RWPE2 (cell line): ENCODE data around the gene C3orf22.

Source experiments
- ATAC-seq: fragments of 200-7000 bp; cut with Tn5 transposase; 3 replicates; pipeline ENCODE4 v1.9.1; 2021; ENCODE audit warnings: low read depth
- DNase-seq: peaks from one replicate; pipeline ENCODE4 v3.0.0-alpha.2; 2020; ENCODE audit warnings: low spot score
- H3K27ac ChIP-seq: fragments of 450-650 bp; 2 replicates; pipeline ENCODE4 v1.5.1; 2017; ENCODE audit warnings: mild to moderate bottlenecking; ENCODE audit not compliant: poor library complexity, severe bottlenecking
- H3K27me3 ChIP-seq: fragments of 250-450 bp; sonication (Bioruptor Pico); 2 replicates; pipeline ENCODE4 v1.5.1; 2021; ENCODE audit warnings: mild to moderate bottlenecking, moderate library complexity; ENCODE audit not compliant: insufficient read depth, poor library complexity, severe bottlenecking
- H3K36me3 ChIP-seq: fragments of 250-450 bp; sonication (Bioruptor Pico); 2 replicates; pipeline ENCODE4 v1.5.1; 2020; ENCODE audit warnings: low read depth, mild to moderate bottlenecking, moderate library complexity
- H3K4me1 ChIP-seq: fragments of 250-450 bp; sonication (Bioruptor Pico); 2 replicates; pipeline ENCODE4 v1.5.1; 2021; ENCODE audit warnings: mild to moderate bottlenecking, moderate library complexity; ENCODE audit not compliant: insufficient read depth, poor library complexity, severe bottlenecking
- H3K4me3 ChIP-seq: fragments of 250-450 bp; sonication (Bioruptor Pico); 2 replicates; pipeline ENCODE4 v1.5.1; 2021; ENCODE audit warnings: mild to moderate bottlenecking, moderate library complexity; ENCODE audit not compliant: severe bottlenecking
- H3K9me3 ChIP-seq: fragments of 250-450 bp; sonication (Bioruptor Pico); 2 replicates; pipeline ENCODE4 v1.5.1; 2021; ENCODE audit warnings: mild to moderate bottlenecking, moderate library complexity; ENCODE audit not compliant: severe bottlenecking
- CTCF ChIP-seq: fragments of 450-650 bp; IDR thresholded peaks from one replicate; pipeline ENCODE4 v1.5.1; 2017; ENCODE audit warnings: mild to moderate bottlenecking, moderate library complexity; ENCODE audit not compliant: poor library complexity, severe bottlenecking

C3orf22 gene

DNA sequence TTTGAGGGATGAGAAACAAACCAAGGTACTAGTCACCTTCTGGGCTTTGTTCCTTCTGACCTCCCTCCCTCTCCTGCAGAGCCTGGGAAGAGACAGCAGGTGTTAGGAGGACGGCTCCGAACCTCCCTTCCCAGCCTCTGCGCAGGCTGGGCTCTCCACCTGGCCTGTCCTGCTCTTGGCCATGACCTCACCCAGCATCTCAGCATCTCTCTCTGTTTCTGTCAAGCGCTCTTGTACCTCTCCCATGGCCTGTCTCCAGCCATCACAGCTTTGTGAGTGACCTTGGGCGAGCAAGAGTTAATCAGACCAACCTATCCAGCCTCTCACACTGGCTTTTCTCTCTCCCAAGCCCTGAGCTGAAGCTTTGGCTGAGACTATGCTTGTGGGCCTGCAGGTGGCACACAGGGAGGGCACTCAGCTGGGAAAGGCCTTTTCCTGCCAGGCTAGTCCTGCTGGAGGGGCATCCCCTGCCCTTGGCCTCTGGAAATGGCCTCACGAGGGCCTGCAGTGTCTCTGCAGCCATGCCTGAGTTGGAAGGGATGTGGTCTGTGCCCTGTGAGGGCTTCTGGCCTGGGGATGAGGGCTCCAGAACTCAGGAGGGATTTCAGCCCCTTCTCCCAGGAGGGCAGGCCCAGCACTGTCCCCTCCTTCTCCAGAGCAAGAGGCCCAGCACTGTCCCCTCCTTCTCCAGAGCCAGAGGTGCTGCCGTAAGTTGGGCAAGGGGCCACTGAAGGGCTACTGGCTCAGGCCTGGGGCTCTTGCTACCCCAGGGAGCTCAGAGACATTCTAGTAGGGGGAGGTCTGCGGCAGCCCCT, 32.7 kb downstream of the C3orf22 start:
- Histone ChIP-seq H3K4me1 (no peaks in the 10 kb centered on the region), H3K4me3 (no peak overlapping the region), H3K27me3 (peaks cover 17% of the 10 kb centered on the region), H3K27ac (no peak overlapping the region), H3K9me3 (no peaks in the 10 kb centered on the region), H3K36me3 (no peaks in the 10 kb centered on the region)
- no peak for TF ChIP-seq CTCF
- ATAC-seq (0 out of 3 replicates have a peak, but pooled peaks have one; percentile 5), DNase-seq (no peak)

GRCh38 chr3:126525091-126525852, 33.5 kb downstream of the C3orf22 start:
- no peaks in the 10 kb centered on the region for H3K4me1 ChIP-seq
- DNase-seq (no peak), ATAC-seq (no peak)
- no peaks in the 10 kb centered on the region for H3K36me3 ChIP-seq
- H3K4me3 ChIP-seq: no peak overlapping the region
- TF ChIP-seq CTCF: no peak
- peaks cover 17% of the 10 kb centered on the region for H3K27me3 ChIP-seq
- no peak overlapping the region for H3K27ac ChIP-seq
- no peaks in the 10 kb centered on the region for H3K9me3 ChIP-seq

- Histone ChIP-seq H3K27me3 (peaks cover 17% of the 10 kb centered on the region), H3K9me3 (no peaks in the 10 kb centered on the region), H3K4me3 (peak overlapping the region; percentile 32), H3K4me1 (no peaks in the 10 kb centered on the region), H3K27ac (no peak overlapping the region), H3K36me3 (no peaks in the 10 kb centered on the region)
- DNase-seq (no peak), ATAC-seq (peak; percentile 7; the same call in 1 of the 3 replicates)
- peak; percentile 10 for TF ChIP-seq CTCF
Measured at GRCh38 chr3:126524429-126524988, 34.2 kb downstream of the C3orf22 start.

- Histone ChIP-seq H3K4me1 (no peaks in the 10 kb centered on the region), H3K9me3 (no peaks in the 10 kb centered on the region), H3K27me3 (peaks cover 17% of the 10 kb centered on the region), H3K4me3 (peak within 1 kb of the TSS; percentile 32), H3K27ac (no peak within 1 kb of the TSS), H3K36me3 (no peaks in the 10 kb centered on the region)
- peak; percentile 77 for ATAC-seq
- peak; percentile 18 for TF ChIP-seq CTCF
- DNase-seq: no peak
Measured at GRCh38 chr3:126523745-126524428, 34.8 kb downstream of the C3orf22 start, which contains the start of gene CHST13. Gene CHST13 (plus strand): TSS chr3:126524155. CDS start chr3:126524333, 178 bp downstream.
